ENCODE data around the gene ZNF516.

The ZNF516 gene

DNA sequence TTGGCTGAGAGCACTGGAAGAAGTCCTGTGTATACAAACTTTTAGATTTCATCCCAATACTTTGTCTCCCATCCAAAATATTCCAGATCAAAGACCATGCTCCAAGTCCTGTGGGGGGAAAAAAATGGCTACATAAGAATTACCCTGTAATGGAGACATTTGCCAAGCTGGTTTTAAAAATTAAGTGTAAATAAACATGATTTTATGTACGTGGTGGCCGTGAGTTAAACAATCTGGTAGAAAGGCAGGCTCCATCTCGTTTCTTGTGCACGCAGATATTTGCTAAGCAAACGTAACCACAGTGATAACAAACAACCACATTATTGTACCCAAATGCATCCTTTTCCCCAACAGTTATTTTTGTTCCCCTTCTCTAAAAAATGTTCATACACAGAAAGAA lies 176.4 kb downstream of the ZNF516 start:
- H3K4me3 ChIP-seq (ENCODE audit: control insufficient read depth, low read depth, low read length) = no peak overlapping the region
- TF ChIP-seq, protein P1, sequence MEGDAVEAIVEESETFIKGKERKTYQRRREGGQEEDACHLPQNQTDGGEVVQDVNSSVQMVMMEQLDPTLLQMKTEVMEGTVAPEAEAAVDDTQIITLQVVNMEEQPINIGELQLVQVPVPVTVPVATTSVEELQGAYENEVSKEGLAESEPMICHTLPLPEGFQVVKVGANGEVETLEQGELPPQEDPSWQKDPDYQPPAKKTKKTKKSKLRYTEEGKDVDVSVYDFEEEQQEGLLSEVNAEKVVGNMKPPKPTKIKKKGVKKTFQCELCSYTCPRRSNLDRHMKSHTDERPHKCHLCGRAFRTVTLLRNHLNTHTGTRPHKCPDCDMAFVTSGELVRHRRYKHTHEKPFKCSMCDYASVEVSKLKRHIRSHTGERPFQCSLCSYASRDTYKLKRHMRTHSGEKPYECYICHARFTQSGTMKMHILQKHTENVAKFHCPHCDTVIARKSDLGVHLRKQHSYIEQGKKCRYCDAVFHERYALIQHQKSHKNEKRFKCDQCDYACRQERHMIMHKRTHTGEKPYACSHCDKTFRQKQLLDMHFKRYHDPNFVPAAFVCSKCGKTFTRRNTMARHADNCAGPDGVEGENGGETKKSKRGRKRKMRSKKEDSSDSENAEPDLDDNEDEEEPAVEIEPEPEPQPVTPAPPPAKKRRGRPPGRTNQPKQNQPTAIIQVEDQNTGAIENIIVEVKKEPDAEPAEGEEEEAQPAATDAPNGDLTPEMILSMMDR (IDR thresholded peaks at IDR 0.05; ENCODE audit: control insufficient read depth, insufficient read depth, low read depth, low read length, missing control alignments) = no peak
- no peak for DNase-seq (ENCODE audit: low read depth)

DNA sequence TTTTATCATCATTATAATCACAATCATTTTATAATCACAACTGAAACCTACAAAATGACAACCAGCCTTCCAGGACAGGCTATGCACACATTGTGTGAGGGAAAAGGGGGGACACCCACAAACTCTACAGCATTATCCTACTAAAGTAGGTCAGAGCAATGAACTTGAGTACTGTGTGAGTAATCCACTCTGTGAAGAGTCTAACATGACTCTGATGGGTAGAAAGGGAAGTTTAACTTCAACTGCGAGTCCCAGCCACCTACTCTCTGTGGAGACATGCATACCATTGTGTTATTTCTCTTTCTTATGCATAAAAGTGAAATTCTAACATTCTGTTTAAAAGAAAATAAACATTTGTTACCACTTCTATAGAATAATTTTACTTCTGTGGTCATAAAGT lies 177.9 kb downstream of the ZNF516 start:
- no peak for DNase-seq (ENCODE audit: low read depth)
- no peak overlapping the region for H3K4me3 ChIP-seq (ENCODE audit: control insufficient read depth, low read depth, low read length)
- TF ChIP-seq, protein P1 (IDR thresholded peaks at IDR 0.05; ENCODE audit: control insufficient read depth, insufficient read depth, low read depth, low read length, missing control alignments) = no peak

DNA sequence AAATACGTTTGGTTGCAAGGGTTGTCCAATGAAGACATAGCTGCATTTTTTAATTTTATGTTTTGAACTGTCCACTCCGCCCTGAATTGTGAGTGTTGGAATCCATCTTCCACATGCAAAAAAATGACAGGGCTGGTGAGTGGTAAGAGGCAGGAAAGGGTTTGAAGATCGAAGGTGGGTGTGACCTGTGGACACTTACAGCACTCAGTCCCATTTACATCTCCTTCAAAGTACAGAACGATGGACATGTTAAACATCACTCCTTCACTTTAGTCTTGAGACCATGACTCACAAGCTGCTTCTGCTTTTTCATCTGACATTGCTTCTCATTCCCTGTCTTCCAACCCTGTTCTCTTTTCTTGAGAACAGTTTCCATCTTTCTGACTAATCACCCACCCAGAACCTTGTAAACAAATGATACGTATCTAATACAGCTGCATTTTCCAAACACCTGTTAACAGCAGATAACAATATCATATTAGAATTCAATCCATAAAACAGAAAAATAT lies 179.3 kb downstream of the ZNF516 start:
- TF ChIP-seq, protein P1 (IDR thresholded peaks at IDR 0.05; ENCODE audit: control insufficient read depth, insufficient read depth, low read depth, low read length, missing control alignments) = no peak
- no peak for DNase-seq (ENCODE audit: low read depth)
- H3K4me3 ChIP-seq (ENCODE audit: control insufficient read depth, low read depth, low read length) = no peak overlapping the region

DNA sequence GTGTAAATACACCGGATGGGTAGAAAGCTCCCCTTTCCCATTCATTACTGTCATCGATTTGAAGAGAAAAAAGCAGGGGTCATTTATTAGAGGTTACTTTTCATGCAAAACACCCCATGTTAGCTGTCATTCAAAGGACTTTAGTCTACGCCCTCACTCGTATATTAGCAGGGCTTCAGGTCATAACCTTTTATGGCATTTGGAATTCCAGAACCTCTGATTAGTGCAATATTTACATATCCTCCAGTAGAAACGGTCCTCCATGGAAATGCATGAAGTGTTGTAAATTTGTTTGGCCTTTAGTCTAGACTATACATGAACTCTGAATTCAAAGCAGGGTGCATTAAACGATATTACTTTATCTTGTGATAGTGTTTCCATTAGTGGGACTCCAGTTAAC lies 180.5 kb downstream of the ZNF516 start:
- H3K4me3 ChIP-seq (ENCODE audit: control insufficient read depth, low read depth, low read length) = no peak overlapping the region
- TF ChIP-seq, protein P1 (IDR thresholded peaks at IDR 0.05; ENCODE audit: control insufficient read depth, insufficient read depth, low read depth, low read length, missing control alignments) = no peak
- DNase-seq (ENCODE audit: low read depth) = no peak

DNA sequence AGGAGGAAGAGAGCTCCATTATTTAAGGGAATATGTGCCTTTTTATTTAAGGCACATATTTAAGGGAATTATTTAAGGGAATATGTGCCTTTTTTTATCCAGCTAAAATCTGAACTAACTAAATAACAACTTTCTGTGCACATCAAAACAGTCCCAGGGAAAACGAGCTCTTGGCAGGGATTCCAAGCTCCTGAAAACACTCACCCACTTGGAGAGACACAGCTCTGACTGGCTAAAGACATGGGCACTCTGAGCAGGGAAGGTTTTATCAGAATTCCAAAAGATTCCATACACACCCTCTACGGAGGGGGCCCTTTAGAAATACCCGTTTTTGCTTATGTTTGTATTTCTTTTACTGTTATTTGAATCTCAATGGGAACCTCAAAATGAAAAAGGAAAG lies 181.0 kb downstream of the ZNF516 start:
- TF ChIP-seq, protein P1 (IDR thresholded peaks at IDR 0.05; ENCODE audit: control insufficient read depth, insufficient read depth, low read depth, low read length, missing control alignments) = no peak
- no peak for DNase-seq (ENCODE audit: low read depth)
- H3K4me3 ChIP-seq (ENCODE audit: control insufficient read depth, low read depth, low read length) = no peak overlapping the region
